GM19467 (cell line): ENCODE measurements around the gene TBX5.

Experiments used
- ATAC-seq: cut with Tn5 transposase; IDR thresholded peaks from one replicate; pipeline ENCODE4 v1.9.1; 2021; ENCODE audit warnings: mild to moderate bottlenecking, moderate library complexity; ENCODE audit not compliant: unreplicated experiment

Gene TBX5

DNA sequence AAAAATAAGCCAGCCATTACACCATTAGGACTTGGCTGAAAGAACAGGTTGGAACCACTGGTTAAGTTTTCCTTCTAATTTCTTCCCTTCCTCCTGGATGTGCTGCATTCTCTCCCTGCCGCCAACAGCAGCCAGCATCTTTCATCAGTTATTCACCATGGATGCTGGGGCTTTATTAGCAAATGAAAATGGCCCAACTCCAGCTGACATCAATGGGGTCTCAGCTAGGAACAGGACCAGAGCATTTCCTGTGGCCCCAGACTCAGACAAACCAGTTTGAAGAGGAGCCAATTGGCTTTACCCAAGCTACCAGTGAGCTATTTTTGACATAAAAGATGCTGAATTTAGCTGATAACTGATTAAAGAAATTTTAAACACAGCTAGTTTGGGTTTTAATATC, 26.0 kb upstream of the TBX5 start:
- no peak for ATAC-seq

DNA sequence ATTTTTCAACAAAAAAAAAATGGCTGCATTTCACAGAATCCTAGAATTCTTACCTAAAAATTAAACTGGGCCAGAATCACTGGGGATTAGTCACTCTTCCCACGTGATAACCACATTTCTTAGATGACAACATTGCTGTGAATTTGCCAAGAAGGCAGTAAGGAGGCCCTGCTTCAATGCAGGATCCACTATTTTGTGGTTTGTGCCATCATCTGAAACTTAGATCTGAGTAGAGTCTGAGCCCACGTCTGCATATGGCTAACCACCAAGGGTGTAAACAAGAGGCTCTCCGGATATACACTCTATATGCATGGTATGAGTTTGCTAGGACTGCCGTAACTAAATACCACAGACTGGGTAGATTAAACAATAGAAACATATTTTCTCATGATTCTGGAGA, 24.4 kb upstream of the TBX5 start:
- no peak for ATAC-seq

DNA sequence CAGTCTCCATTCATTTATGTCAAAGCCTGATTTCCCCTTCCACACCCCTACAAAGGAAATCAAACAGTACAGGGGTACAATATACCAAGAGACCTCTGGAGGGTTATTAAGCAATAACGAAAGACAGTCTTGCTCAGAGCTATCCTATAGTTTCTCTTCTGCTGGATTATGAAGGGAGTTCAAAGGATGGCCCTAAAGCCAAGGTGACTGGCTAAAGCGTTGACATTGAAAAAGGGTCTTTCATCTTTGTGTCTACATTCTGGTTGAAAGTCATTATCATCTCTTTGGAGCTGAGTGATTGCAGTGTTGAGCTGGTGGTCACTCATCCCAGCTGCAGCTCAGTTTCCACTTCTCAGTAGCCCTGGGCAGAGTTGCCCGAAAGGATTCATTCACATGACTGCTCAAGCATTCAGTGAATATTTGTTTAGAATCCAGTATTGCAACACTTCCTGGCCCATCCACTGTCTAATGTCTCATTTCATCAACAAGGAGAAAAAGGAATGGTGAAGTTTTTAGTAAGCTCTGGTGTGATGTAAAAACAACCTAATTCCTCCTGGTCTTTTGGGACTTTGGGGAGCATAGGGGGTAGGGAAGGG, 19.2 kb upstream of the TBX5 start:
- ATAC-seq = no peak

DNA sequence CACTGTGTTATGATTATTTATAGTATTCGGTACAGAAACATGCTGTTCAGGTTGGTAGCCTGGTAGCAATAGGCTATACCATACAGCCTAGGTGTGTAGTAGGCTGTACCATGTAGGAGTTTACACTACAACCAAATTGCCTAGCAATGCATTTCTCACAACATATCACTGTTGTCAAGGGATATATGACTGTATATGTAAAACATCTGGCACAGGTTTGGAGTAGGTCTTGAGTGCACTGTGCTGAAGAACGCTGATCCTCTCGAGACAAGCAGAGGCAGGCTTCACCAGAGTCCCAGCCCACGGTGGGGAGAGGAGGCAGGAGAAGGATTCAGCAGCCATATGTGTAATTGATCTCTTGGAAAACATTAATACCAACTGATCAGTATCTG, 15.0 kb upstream of the TBX5 start:
- no peak for ATAC-seq

DNA sequence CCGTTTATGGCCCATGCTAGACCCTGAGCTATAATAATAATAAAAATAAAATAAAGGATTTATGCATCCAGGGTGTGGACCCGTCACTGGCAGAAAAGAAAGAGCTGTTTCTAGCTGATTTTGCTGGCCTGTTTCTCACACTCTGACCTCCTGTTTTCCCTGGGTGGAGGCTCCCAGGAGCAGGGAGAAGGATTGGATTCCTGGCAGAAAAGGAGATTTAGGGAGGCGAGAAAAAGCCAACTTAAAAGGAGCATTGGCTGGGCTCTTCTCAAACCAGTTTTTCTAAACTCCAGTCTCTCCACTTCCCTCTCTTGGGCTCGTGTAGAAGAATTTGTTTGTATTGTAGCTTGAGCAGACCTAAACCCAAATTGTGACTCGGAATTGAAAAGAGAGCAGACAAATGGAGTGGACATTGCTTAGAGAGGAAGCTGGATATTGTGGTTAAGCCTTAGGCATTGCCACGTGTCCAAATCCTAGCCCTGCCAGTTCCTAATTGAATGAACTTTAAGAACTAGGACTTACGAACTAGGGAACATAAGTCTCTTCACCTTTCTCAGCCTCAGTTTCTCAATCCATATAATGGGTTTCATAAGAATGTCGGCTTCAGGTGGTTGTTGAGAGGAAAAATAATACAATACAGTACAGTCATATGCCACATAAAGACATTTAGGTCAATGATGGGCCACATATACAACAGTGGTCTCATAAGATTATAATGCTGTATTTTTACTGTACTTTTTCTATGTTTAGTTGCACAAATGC, 14.4 kb upstream of the TBX5 start:
- ATAC-seq = no peak

DNA sequence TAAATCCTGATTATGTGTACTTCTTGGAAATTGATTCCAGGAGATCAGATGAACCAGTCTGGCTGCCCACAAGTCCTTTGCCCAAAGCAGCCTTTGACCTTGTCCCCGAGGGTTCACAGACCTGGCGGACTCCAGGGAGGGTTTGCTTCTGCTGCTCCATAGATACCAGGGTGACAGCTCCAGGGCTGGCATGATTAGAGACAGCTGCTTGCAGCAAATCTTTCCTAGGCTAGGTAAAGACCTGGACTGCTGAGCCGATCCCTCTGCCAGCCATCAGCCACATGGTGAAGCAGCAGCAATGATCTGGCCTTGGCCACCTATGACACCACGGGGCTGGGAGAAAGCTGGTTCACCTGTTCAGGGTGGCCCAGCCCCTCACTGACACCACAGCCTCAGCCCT, 10.1 kb upstream of the TBX5 start:
- ATAC-seq = no peak

DNA sequence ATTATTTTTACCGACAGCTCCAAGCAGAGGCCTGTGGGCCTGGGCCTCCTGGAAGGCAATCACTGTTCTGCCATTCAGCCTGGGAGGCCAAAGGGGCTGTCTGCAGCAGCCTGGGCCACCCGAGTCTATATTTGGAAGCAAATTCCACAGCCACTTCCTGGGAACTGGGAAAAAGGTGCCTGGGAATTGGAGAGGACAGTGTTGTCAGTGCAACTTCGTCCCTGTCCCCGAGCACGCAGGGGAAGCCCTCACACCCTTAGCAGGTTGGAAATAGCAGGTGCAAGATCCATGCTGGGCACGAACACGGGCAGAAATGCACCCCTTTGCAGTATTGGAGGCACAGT, 9.6 kb upstream of the TBX5 start:
- ATAC-seq = no peak

DNA sequence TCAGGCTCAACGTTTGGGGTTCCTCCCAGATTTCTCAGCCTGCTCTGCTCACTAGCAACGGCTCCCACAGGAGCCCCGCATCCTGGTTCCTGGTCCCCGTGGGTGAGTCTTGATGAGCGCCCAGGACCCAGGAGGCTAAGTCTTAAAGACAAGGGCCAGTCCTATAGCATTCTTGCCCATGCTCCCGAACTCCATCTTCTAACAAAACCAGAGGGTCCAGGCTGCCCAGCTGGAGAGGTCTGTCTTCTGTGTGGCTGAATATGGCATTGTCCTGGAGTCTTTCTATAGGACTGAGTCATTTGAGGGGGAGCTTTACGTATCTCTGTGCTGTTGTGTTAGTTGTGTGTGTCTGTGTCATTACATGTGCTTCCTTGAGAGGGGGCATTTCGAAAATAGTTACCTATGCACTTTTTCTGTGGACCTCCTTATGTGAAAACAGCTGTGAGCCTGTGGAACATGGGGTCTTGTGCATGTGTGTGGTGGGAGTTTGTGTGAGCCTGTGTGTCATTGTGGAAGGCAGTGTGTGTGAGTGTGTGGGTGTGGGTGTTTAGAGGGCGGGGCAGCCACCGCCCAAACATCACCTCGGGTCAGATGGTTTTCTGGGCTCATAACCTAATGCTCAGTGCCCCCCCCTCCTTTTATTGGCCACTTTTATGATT, 9.1 kb upstream of the TBX5 start:
- no peak for ATAC-seq

DNA sequence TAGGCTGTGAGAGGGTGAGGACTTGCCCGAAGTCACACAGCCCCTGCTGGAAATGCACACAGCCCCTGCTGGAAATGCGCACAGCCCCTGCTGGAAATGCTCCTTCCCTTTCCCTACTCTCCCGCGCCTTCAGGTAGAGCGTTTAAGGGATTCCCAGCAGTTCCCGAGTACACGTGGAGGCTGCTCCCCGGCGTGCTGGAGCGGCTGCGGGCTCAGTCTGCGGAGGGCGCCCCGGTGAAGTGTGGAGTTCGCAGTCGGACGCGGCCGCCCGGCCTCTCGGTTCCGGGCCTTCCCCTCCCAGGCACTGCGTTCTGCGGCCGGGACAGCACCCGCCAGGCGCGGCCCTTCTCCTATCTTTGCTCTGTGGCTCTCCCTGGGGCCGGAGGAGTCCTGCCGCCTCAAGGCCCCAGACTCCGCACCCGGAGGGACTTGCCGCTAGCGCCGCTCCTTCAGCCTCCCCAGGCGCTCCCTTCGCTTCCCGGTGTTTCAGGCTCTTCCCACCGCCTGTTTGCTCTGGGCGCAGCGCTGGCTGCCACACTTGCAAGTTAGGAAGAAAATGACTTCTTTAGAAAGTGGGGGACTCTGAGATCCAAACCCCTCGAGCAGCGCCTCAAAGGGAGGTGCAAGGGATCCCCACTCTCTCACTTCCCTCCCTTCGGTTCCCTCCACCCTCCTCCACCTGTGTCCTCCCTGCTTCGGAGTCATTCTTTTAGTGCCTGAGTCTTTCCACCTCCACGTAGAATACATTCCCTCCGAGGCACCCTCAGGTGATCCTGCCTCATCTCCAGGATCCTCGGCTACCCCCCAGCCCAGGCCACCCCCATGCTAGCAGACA, 8.3 kb upstream of the TBX5 start:
- ATAC-seq = no peak

DNA sequence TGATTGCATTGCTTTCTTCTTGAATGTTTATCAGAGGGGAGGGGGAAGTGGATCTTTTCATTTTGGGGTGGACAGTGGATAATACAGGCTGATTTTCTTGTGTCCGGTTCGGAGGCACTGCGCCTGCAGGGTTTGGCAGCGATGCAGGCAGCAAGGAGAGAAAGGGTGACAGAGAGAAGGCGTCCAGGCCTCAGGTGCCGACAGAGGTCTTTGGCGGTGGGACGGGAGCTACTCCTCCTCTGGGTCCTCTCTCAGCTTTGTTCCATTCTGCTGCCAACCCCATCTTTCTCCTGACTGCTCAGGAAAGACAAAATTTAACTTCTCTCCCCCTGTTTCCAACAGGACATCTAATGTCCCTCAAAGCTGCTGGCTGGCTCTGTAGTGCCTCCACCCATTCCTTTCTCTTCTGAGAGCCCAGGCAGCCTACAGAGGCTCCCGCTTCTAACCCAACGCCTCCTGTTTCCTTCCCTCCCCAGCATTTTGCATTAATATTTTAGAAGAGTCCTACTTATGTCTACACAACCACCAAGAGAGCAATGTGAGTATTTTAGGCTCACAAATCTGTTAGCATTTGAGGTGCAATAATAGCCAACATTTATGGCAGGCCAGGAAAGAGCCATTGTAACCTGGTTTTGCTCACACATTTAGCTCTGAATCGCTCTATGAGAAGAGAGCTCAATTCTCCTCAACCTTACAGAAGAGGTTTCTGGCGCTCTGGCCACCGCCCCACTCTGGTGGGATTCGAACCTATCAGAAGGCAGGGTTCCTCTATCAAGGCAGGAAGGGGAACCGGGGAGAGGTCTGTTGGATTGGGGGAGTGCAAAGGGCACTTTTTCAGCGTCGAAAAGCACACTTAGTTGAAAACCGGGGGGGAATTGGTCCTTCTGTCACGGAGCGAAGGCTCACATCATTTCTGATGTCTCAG, 7.1 kb upstream of the TBX5 start:
- ATAC-seq = no peak

DNA sequence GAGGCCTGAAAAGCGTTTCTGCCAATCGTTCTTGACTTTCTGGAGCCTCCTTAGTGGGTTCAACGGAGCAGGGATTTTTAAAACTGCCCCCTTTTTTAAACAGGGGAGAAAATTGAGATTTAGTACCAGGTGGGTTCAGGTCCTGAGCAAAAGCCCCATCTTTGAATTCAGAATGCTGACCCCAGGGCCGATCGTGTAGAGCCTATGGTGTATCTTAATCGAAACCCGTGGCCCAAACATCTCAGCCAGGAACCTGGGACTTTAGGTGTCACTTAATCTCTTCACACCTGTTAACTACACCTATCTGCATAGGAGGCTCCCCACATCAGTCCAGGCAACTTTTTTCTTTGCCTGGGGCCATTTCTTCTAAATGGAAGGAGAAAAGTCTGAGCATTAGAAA, 6.4 kb upstream of the TBX5 start:
- no peak for ATAC-seq

DNA sequence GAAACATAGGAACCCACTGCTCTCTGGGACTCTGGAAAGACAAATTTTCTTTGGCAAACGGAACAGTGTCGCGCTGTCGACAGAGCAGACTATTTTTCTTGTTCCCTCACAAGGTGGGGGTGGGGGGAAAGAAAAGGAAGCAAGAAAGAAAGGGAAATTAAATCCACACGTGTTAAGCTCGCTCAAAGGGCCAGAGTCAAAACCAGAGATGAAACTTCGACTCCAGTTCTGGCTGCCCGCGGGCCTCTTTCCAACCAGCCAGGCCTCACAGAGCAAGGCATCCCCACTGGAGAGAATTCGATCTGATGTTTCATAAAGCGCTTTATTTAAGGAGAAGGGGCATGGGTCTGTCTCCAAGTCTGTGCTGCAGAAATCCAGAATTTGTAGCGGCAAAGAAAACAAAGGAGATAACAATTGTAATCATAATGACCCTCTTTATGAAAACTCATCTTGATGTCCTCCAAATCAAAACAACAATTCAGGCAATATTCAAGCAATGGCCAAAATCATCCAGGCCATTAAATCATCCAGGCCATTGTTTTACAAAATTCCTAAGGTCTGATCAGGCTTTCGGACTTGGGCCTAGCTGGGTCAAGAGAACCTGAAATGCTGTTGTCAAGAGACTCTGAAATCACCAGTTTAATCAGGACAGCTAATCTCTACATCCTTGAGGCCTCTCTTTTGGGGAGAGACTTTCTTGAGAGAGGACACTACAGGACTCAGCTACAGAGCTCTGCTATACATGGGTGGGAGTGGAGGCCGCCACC, 5.3 kb upstream of the TBX5 start:
- ATAC-seq = no peak

DNA sequence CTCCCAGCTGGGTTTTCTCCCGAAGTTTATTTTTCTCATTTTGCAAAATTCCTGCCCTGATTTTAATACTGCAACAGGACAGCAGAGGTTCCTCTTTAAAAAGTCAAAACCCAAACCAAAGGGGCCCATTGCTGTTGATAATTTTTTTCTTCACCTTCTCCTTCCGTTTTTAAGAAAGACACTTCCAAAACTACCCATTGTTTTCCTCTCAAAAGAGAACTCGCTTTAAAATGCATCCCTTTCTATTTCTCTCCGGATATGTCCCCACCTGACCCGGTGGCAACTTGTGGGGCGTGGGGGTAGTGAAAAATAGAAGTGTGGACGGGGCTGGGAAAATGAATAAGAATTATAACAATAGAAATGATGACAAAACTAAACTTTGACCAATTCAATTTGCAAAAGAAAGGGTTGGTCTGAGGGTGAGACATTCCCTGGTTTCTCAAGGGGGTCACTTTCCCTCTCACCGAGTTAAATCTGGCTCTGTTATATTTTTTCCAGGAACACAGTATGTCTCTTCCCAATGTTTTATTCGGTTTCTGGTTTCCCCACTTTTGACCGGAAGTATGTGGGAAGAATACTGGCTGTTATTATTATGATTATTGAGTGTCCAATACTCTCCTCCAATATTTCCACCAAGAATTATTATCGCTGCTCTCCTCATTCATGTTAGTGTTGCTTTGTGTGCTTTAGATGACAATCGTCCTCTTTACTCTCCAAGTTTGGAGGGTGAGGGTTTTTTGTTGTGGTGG, 4.1 kb upstream of the TBX5 start:
- no peak for ATAC-seq

DNA sequence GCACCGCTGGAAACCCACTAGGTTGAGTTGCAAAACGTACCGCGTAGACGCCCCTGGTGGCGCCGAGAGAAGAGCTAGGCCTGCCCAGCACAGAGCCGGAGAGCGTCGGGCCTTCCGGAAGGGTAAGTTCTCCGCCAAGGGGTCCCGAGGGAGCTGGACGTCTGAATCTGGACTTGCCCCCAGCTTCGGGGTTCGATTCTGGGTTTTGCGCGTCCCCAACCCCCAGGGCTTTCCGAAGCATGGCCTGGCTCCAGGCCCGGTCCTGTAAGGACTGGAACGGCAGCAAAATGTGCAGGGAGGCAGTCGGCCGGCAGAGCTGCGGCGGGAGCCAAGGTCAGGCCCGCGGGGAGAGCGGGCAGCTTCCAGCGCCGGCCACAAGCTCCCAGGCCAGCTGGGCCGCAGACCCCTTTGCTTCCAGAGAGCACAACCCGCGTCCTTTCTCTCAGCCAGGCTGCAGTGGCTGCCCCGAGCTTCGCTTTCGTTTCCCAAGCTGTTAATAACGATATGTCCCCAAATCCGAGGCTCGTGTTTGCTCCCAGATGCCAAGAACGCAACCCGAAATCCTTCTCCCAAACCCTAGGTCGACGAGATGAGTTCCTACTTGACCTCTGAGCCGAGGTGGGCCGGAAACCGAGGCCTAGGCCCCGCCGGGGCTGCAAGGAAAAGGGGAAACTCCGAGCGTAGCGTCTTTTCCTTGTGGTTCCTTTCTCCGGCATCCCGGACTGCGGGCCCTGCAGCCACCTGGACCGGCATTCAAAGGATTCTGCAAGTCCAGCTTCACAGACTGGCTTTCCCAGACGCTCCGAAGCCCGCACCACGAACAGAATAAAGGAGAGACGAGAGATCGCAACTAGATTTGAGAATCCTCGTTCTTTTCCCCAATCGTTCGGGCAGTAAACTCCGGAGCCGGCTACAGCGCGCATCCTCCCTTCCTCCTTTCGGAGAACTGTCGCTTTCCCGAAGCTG, 3.2 kb upstream of the TBX5 start:
- no peak for ATAC-seq

DNA sequence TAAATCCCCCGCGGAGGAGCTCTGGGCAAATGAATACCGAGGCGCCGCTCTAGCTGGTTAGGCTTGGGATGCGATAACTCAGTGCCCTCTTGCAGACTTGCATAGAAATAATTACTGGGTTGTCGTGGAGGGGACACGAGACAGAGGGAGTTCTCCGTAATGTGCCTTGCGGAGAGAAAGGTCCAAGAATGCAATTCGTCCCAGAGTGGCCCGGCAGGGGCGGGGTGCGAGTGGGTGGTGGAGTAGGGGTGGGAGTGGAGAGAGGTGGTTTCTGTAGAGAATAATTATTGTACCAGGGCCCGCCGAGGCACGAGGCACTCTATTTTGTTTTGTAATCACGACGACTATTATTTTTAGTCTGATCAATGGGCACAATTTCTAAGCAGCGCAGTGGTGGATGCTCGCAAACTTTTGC, 2.5 kb upstream of the TBX5 start:
- ATAC-seq = no peak

DNA sequence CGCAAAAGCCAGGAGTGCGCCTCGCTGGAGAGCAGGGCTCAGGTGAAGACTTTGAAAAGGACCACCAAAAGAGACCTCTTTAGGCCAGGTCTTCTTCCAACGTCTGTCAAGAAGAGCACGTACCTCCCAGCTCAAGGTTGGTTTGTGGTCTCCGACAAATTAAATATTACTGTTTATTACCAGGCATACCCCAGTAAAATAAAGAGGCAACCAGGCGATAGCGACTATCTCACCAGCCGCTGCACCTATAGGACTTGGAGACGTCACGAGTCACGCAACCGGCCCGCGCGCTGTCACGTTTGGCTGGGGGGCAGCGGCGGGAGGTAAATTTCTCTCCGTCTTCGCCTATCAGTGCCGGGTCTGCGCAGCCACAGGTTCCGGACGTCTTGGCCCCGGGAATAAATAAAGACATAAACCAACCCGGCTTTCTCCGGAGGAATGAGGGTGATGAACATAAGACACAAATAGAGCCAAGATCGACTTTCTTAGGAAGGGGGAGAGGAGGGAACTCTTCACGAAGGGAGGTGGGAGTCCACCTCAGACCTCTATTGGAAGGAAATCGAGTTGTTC, 2.0 kb upstream of the TBX5 start:
- ATAC-seq = no peak

DNA sequence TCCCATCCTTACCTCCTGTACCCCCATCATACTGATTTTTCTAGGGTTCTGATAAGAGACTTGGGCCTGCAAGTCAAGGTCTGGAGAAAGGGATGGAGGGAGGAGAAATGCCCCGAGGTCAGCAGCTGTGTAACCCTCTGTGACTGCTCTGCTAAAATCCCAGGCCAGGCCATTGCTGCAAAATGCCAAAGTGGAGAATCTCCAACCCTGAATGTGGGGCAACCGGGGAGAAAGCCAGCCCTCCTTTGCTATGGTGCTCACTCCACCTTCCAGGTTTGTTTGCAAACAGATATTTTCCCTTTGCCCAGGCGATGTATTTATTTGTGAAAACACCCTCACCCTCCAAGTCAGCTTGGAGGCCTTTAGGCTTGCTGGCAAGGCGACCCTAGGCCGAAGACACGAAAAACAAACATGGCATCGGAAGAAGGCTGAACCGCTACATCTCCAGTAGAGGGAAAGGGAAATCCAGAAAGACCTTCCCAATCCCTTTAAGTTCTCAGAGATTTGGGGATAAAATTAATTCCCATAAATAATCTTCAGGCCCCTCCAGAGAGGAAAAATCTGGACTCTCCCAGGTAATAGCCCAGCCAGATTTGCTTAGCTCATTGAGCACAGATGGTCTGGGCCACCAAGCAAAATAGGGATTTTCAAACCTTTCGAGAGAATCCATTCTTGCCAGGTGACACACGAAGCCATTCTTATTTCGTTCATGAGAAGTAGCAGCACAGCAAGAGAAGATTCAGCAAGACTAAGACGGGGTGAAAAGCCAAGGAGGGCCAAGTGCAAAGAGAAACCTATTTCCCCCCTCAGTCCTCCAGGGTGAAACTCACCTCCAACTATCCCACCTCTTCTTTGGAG, 1.3 kb upstream of the TBX5 start:
- ATAC-seq = no peak
